Mesothelial cell of epicardium (in vitro differentiated cells): ENCODE results near the gene APBA1. TPM values are rescaled to one million over a fixed set of nuclear protein-coding genes. Genes with fewer than 3 reads are reported as not detected.

Experiments used
- DNase-seq, 2 experiments: peaks; one replicate each; pipeline ENCODE4 v3.0.0; 2021; ENCODE audit warnings: low spot score in 2 of 2; ENCODE audit not compliant: unreplicated experiment in 2 of 2
- H3K27ac Mint-ChIP-seq: 2 replicates; pipeline ENCODE4 v1.8.0; 2021; ENCODE audit warnings: mixed read lengths
- H3K27me3 Mint-ChIP-seq: 2 replicates; pipeline ENCODE4 v1.8.0; 2021; ENCODE audit warnings: low read depth, mixed read lengths
- H3K36me3 Mint-ChIP-seq: 2 replicates; pipeline ENCODE4 v1.8.0; 2021; ENCODE audit warnings: mixed read lengths
- H3K4me1 Mint-ChIP-seq: 2 replicates; pipeline ENCODE4 v1.8.0; 2021; ENCODE audit warnings: mixed read lengths
- H3K4me3 Mint-ChIP-seq: 2 replicates; pipeline ENCODE4 v1.8.0; 2021; ENCODE audit warnings: mild to moderate bottlenecking, moderate library complexity, mixed read lengths
- H3K9me3 Mint-ChIP-seq: 2 replicates; pipeline ENCODE4 v1.8.0; 2021; ENCODE audit warnings: mixed read lengths
- total RNA-seq: library from RNA; stranded (reverse); gene quantifications from 3 replicates; pipeline ENCODE4 v1.2.1, GENCODE V29; 2021
- TF ChIP-seq, protein P1 (sequence below): fragments of 200-600 bp; sonication (generic); IDR thresholded peaks from one replicate; pipeline ENCODE4 v1.5.0; 2021; ENCODE audit warnings: antibody characterized with exemption; ENCODE audit not compliant: unreplicated experiment

APBA1 gene
- total RNA-seq, 1 donor from 2014 or later, result 18.4 TPM

- no peak for DNase-seq
- Mint-ChIP-seq H3K36me3 (no peaks in the 10 kb centered on the region), H3K9me3 (peaks cover 4% of the 10 kb centered on the region), H3K27me3 (peaks cover 60% of the 10 kb centered on the region), H3K4me3 (no peak overlapping the region), H3K27ac (no peak overlapping the region), H3K4me1 (peaks cover 3% of the 10 kb centered on the region)
- TF ChIP-seq, protein P1, sequence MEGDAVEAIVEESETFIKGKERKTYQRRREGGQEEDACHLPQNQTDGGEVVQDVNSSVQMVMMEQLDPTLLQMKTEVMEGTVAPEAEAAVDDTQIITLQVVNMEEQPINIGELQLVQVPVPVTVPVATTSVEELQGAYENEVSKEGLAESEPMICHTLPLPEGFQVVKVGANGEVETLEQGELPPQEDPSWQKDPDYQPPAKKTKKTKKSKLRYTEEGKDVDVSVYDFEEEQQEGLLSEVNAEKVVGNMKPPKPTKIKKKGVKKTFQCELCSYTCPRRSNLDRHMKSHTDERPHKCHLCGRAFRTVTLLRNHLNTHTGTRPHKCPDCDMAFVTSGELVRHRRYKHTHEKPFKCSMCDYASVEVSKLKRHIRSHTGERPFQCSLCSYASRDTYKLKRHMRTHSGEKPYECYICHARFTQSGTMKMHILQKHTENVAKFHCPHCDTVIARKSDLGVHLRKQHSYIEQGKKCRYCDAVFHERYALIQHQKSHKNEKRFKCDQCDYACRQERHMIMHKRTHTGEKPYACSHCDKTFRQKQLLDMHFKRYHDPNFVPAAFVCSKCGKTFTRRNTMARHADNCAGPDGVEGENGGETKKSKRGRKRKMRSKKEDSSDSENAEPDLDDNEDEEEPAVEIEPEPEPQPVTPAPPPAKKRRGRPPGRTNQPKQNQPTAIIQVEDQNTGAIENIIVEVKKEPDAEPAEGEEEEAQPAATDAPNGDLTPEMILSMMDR, result no peak
These were observed 139.8 kb downstream of the APBA1 start for GRCh38 chr9:69532396-69532795.

DNA sequence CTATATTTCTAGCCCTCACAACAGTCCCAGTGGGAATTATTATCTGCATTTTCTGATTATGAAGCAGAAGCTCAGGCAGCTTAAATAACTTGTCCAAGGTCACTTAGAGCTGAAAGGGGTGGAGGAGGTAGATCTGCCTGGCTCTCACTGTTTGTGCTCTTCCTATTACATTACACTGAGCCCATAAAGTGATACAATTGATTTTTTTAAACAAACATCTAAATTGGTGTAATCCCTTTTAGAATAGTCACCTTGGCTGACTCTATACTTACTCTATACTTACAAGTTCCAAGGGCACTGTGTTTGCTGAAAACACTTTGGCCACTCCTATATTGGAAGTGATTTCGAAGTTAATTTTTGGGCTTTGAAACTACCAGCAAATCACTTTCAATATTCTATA, 144.7 kb downstream of the APBA1 start:
- DNase-seq, result no peak
- Mint-ChIP-seq H3K27ac (no peak overlapping the region), H3K36me3 (no peaks in the 10 kb centered on the region), H3K4me1 (peaks cover 1% of the 10 kb centered on the region), H3K27me3 (peaks cover 61% of the 10 kb centered on the region), H3K9me3 (peaks cover 25% of the 10 kb centered on the region), H3K4me3 (no peak overlapping the region)
- TF ChIP-seq, protein P1, result no peak

- Mint-ChIP-seq H3K27me3 (peaks cover 58% of the 10 kb centered on the region), H3K36me3 (no peaks in the 10 kb centered on the region), H3K9me3 (peaks cover 25% of the 10 kb centered on the region), H3K4me3 (no peak overlapping the region), H3K27ac (no peak overlapping the region), H3K4me1 (peaks cover 1% of the 10 kb centered on the region)
- TF ChIP-seq, protein P1, result no peak
- no peak for DNase-seq
These were observed 145.5 kb downstream of the APBA1 start for GRCh38 chr9:69526699-69527098.

DNA sequence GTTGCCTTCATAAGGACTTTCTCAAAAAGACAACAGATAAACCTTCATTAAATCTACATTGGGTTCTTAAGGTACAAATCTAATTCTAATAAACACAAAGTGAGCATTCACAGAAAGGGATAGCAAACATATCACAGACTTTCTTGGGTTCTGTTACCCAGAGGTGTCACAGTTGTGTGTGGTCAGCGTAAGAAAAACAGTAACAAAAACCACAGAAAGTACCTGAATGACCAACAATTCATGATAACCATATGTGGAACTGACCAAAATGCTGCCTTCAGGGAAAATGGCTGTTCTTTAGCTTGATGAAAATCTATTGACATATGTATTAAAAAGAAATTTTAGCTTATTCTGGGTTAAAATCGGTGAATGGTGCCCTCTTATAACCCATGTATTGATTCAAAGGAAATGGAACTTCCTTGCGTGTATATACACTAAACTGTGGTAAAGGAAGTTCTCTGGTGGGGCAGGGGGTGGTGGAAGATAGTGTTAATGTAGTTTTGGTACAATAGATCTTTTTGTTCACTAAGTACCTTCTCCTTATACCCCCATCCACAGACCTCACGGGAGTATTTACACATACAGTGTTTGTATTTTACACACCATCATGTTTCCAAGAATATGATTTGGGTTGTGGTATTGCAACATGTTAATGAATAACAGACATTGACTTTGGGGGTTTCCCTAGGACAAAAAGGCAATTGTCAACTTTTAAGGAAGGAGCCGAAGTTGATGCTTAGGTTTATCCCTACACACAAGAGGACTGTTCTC, 152.5 kb downstream of the APBA1 start:
- peaks cover 5% of the 10 kb centered on the region for H3K9me3 Mint-ChIP-seq
- peaks cover 49% of the 10 kb centered on the region for H3K27me3 Mint-ChIP-seq
- DNase-seq, result no peak
- TF ChIP-seq, protein P1, result no peak
- H3K4me1 Mint-ChIP-seq, result no peaks in the 10 kb centered on the region
- no peak overlapping the region for H3K27ac Mint-ChIP-seq
- H3K36me3 Mint-ChIP-seq, result peaks cover 9% of the 10 kb centered on the region
- no peak overlapping the region for H3K4me3 Mint-ChIP-seq

- Mint-ChIP-seq H3K4me1 (no peaks in the 10 kb centered on the region), H3K27me3 (peaks cover 25% of the 10 kb centered on the region), H3K36me3 (peaks cover 9% of the 10 kb centered on the region), H3K27ac (no peak overlapping the region), H3K4me3 (no peak overlapping the region), H3K9me3 (no peaks in the 10 kb centered on the region)
- TF ChIP-seq, protein P1, result no peak
- no peak for DNase-seq
These were observed 155.5 kb downstream of the APBA1 start for GRCh38 chr9:69516353-69517322.
